Testis (tissue), 2 donors: ENCODE data around the gene CDC123.

Experiments used
- POLR2A ChIP-seq: fragments of 450-650 bp; IDR thresholded peaks from one replicate; pipeline ENCODE4 v1.6.1; 2017; ENCODE audit warnings: antibody characterized with exemption, mild to moderate bottlenecking, moderate library complexity
- TF ChIP-seq, protein P1 (sequence below), 3 experiments: fragments of 450-650 bp in 2 of 3; fragments of 200-600 bp in 1 of 3; sonication (generic) in 1 of 3; IDR thresholded peaks; one replicate each; pipeline ENCODE4 v1.5.1; 2016 to 2019; ENCODE audit warnings: antibody characterized with exemption in 3 of 3, mild to moderate bottlenecking in 2 of 3, moderate library complexity in 1 of 3

DNA sequence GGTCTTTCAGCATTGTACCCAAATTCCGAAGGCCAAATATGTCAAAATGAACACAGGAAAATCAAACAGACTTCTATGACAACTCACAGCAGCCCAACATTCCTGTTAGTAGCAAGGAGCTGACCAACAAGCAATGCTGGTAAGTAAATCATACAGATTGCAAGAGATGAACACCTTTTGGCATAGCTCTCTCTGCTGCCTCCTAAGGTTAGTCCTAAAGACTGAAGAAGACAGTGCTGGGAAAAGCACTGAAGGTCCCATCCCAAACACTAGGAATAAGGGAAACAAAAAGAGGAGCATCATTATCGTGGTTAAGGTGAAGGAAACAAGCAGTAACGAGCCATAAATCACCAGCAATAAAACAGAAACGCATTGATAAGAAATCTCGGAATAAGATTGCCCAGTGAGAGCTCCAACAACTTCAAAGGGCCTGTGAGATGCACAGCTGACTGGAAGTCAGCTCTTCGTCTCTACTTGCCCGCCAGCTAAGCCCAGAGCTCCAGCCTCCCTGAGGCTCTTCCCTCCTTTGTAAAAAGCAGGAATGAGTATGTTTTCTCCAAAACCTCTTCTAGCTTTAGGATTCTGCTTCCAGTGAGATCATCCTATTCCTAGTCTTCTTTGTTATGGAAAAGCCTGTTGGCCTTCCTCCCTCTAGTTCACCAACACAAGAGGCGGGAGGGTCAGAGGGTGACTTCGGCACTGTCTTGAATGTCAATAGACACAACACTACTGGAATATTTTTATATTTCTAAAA lies 15.6 kb upstream of the CDC123 start:
- no peak for TF ChIP-seq POLR2A
- TF ChIP-seq, protein P1, sequence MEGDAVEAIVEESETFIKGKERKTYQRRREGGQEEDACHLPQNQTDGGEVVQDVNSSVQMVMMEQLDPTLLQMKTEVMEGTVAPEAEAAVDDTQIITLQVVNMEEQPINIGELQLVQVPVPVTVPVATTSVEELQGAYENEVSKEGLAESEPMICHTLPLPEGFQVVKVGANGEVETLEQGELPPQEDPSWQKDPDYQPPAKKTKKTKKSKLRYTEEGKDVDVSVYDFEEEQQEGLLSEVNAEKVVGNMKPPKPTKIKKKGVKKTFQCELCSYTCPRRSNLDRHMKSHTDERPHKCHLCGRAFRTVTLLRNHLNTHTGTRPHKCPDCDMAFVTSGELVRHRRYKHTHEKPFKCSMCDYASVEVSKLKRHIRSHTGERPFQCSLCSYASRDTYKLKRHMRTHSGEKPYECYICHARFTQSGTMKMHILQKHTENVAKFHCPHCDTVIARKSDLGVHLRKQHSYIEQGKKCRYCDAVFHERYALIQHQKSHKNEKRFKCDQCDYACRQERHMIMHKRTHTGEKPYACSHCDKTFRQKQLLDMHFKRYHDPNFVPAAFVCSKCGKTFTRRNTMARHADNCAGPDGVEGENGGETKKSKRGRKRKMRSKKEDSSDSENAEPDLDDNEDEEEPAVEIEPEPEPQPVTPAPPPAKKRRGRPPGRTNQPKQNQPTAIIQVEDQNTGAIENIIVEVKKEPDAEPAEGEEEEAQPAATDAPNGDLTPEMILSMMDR (IDR thresholded peaks at IDR 0.05): no peak
